ENCODE measurements around the gene GAPT.
"Not testable (repeated sequence)": the region's sequence is repeated elsewhere in the genome, so short reads cannot be mapped to it uniquely, and the experiment has no call there.

Gene GAPT

GRCh38 chr5:58505971-58506640 lies 14.9 kb downstream of the GAPT start:
- no peak for DNase-seq

GRCh38 chr5:58507715-58508114 lies 16.5 kb downstream of the GAPT start:
- no peak for DNase-seq

- DNase-seq = no peak
Observed at GRCh38 chr5:58517198-58517597, 26.0 kb downstream of the GAPT start.

- no peak for DNase-seq
Observed at GRCh38 chr5:58523956-58524355, 32.7 kb downstream of the GAPT start.

- no peak for DNase-seq
Observed at GRCh38 chr5:58524571-58524970, 33.3 kb downstream of the GAPT start.

GRCh38 chr5:58530942-58531490 lies 39.8 kb downstream of the GAPT start:
- DNase-seq = no peak

- DNase-seq = not testable (repeated sequence)
Observed at GRCh38 chr5:58541935-58542334, 50.7 kb downstream of the GAPT start.

GRCh38 chr5:58542709-58543108 lies 51.5 kb downstream of the GAPT start:
- no peak for DNase-seq

GRCh38 chr5:58543723-58544122 lies 52.5 kb downstream of the GAPT start:
- DNase-seq = no peak

GRCh38 chr5:58544195-58544594 lies 53.0 kb downstream of the GAPT start:
- DNase-seq = no peak

- DNase-seq = no peak
Observed at GRCh38 chr5:58544926-58545325, 53.7 kb downstream of the GAPT start.

- DNase-seq = no peak
Observed at GRCh38 chr5:58545912-58546311, 54.7 kb downstream of the GAPT start.

Measured in activated T-cell treated with anti-CD3 and anti-CD28 coated beads, Interleukin-2, amount 50 U/mL, for 1 hour (primary cell).